Superior temporal gyrus (tissue), 1 donor: ENCODE results near the gene FHOD1.

Source experiments
- DNase-seq: peaks from one replicate; pipeline ENCODE4 v3.0.0-alpha.2; 2016; ENCODE audit errors: extremely low spot score

FHOD1 gene

DNA sequence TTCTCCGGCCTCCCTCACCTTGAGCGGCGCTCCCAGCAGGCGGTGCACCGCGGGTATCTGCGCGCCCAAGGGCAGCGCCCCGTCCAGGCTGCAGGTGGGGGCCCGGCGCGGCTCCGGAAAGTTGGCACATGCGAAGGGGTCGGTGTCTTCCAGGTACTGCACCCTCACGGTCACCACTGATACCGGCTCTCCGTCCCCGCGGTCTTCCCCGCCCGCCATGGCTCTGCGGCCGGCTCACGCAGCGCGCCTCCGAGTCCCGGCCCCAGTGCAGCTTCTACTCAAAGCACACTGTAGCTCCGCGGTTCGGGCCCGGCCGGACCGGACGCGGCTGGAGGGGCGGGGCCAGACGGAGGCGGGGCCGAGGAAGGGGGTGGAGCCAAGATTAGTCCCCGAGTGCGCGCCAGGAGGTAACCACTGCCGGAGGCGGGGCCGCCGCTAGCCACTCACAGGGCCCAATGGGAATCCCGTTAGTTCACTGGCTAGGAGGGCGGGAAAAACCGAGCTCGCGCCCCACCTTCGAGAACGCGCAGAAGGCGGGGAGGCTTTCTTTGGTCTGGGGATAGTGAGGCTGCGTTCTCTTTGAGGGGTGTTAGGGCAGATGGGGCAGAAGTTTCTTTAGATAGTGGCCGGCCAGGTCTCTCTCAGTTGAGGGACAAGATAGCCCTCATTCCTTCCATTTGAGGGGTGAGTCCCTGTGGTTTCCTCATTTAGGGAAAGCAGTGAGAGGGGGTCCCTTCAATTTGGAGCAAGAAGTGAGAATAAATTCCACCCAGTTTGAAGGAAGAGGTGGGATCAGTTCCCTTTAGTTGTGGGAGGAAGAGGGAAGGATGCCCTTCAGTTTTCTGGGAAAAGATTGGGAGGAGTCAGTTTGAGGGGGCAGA lies at the start of gene FHOD1:
FHOD1 (minus strand) TSS at position 290 of the 881 bp plus-strand sequence; CDS start at position 219, 71 bp downstream.
- peak; percentile 89 for DNase-seq

DNA sequence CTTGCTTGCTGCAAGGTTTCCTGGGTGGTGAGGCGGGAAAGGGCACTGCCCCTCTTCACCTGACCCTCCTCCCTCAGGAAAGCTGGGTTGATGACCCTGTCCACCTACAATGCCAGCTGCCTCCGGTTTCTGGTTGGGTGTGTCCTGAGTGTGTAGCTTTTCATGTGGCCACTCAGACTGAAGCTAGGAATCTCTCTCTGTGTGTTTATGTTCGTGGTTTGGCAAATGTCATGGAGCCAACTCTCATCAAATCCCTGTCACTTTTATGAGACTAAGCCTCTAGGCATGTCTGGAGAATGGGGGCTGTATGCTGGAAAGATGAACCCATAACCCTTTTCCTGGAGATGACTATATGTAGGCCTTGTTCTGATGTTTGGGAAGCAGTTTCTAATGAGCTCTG lies 49.1 kb upstream of the FHOD1 start:
- no peak for DNase-seq

DNA sequence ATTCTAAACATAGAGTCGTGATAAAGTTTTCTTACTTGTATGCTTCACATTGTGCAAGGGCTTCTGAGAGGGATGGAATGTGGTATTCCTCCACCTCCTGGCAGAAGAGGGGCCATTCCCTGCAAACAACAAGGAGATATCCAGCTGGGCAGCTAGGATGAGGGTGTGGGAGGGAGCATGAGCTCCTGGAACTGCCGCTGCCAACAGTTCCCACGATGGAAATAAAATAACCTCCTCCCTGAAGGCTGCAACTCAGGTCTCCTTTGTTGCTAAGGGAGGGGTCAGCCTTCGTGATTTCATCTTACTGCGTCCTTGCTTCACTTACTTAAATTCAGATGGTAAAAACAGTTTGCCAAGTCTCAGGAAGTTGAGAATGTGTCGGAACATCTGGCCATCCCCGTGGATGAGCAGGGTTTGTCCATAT lies 47.7 kb upstream of the FHOD1 start:
- no peak for DNase-seq

DNA sequence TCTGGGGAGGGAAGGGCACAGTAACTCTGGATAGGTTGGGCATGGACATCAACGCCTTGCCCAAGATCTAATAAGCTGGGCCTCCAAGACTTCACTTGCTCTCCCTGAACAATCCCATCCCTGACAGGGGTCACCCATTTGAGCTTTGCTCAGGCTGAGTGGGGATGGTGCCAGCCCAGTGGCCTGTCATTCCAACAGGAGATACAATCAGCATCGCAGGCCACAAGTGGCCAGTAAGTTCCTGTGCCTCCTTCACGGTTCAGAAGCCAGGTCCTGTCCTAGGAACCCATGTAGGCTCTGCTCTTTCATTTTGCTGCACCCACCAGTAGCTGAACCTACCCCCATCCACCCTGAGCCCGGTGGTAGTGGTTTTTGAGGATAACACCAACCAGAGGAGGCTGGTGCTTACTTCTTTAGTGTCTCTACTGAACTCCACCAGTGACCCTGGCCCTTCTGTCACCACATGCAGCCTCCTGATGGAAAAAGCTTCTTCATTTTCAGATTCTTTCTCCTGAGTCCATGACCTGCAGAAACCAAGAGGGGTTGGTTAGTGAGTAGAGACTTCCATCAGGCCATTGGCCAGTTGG lies 47.0 kb upstream of the FHOD1 start:
- no peak for DNase-seq

DNA sequence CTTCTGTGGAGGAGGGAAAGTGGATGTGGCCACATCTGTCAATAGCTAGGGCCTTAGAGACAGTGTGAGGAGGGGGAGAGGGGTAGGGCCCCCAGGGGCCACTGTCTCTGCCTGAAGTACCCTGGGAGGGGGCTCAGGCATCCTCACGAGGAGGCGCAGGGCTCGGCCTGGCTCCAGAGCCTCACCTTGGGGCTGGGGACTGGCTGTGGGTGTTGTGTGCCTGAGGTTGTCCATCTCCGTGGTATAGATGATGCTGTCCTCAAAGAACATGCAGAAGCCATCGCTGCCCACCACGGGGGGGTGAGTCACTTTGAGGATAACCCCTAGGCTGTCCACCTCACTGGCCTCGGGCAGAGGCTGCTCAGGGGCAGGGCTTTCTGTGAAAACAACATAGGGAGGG lies 44.2 kb upstream of the FHOD1 start:
- DNase-seq = no peak

DNA sequence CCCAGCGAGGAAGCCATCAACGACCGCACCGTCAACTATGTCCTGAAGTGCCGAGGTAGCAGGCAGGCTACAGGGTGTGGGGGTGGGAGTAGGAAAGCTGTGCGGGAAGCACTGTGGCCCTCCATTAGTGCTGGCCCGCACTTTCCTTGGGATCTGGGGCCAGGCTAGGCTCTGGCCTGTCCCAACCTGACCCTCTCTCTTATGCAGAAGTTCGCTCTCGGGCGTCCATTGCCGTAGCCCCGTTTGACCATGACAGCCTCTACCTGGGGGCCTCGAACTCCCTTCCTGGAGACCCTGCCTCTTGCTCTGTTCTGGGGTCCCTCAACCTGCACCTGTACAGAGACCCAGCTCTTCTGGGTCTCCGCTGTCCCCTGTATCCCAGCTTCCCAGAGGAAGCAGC lies 40.7 kb upstream of the FHOD1 start:
- DNase-seq = no peak

DNA sequence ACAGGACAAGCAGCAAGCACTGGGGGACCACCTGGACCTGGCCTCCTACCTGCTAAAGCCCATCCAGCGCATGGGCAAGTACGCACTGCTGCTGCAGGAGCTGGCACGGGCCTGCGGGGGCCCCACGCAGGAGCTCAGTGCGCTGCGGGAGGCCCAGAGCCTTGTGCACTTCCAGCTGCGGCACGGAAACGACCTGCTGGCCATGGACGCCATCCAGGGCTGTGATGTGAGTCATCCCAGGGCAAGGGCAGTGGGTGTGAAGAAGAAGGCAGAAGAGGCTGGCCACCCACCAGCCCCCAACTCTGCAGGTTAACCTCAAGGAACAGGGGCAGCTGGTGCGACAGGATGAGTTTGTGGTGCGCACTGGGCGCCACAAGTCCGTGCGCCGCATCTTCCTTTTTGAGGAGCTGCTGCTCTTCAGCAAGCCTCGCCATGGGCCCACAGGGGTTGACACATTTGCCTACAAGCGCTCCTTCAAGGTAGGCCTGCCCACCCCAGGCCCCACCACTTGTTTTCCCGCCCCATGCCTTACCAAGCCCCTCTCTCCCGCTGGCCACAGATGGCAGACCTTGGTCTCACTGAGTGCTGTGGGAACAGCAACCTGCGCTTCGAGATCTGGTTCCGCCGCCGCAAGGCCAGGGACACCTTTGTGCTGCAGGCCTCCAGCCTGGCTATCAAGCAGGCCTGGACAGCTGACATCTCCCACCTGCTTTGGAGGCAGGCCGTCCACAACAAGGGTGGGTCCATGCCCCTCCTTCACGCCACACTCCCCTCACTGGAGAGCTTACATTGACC lies 39.4 kb upstream of the FHOD1 start:
- no peak for DNase-seq

DNA sequence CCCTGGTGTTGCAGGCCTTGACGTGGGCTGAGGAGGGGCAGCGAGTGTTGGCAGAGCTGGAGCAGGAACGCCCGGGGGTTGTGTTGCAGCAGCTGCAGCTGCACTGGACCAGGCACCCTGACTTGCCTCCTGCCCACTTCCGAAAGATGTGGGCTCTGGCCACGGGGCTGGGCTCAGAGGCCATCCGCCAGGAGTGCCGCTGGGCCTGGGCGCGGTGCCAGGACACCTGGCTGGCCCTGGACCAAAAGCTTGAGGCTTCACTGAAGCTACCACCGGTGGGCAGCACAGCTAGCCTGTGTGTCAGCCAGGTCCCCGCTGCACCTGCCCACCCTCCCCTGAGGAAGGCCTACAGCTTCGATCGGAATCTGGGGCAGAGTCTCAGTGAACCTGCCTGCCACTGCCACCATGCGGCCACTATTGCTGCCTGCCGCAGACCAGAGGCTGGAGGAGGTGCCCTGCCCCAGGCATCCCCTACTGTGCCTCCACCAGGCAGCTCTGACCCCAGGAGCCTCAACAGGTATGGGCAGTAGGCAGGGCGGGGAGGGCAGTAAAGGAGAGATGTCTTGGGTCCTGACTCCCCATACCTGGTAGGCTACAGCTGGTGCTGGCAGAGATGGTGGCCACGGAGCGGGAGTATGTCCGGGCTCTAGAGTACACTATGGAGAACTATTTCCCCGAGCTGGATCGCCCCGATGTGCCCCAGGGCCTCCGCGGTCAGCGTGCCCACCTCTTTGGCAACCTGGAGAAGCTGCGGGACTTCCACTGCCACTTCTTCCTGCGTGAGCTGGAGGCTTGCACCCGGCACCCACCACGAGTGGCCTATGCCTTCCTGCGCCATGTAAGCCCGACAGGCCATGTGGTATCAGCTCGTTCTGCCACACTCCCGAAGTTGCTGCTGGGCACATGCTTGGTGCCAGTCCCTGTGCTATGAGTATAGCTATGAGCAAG lies 37.7 kb upstream of the FHOD1 start:
- peak; percentile 13 for DNase-seq

DNA sequence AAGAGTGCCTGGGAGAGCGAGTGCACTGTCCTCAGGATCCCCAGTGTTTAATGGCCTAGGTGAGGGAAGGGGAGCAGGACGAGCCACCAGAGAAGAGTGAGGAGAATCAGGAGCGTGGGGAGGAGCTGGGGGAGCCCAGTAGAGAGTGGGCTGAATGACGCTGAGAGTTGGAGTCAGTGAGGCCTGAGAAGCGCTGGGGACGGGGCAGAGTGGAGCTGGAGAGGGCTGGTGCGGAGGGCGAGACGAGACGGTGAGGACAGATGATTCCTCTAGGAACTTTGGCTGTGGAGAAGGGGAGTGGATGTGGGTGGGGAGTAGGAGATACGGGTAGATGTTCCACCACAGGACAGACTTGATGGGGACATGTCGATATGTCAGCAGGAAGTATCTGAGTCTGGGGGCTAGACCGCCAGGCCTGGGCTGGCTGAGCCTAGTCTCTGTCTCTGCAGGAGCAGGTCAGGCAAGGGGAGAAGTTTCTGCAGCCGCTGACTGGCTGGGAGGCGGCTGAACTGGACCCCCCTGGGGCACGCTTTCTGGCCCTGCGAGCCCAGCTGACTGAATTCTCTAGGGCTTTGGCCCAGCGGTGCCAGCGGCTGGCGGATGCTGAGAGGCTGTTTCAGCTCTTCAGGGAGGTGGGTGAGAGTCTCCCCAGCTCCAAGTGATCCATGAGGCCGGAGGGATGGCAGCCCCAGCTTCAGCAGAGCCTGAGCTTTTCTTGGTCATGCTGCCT lies 36.7 kb upstream of the FHOD1 start:
- no peak for DNase-seq

DNA sequence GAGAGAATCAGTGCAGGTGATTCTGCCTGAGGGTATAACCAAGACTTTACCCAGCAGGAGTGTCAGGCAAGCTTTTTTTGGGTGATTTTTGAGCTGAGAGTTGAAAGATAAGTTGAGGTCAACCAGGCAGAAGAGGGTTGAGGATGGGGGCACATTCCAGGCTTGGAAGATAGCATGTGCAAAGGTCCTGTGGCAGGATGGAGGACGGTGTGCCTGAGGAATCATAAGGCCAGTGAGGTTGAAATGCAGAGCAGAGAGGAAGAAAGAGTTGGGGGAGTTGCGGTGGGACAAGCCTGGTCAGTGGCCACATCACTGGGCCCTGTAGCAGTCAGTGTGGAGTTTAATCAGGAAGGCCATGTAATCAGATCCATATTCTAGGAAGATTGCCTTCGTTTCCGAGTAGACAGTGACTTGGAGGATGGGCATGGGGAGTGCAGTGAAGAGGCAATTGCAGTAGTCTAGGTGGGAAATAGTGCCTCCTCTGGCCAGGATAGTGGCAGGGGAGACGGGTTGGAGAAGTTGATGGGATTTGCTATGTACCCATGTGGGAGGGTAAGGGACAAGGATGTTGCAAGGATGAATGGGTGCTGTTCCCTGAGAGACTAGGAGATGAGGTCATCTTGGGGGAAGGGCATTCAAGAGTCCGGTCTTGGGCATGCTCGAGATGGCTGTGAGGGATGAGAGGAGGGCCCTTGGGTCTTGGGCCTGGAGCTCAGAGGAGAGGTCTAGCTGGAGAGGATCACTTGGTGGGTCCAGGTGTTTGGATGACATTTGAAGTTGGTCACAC lies 36.0 kb upstream of the FHOD1 start:
- no peak for DNase-seq

DNA sequence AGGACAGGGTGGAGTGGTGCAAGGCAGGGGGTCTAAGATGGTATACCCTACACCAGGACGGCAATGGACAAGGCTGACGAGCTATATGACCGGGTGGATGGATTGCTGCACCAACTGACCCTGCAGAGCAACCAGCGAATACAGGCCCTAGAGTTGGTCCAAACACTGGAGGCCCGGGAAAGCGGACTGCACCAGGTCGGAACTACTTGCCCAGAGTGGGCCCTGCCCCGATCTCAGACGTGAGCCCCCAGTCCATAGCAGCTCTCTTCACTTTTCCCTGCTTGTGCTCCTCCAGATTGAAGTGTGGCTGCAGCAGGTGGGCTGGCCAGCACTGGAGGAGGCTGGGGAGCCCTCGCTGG lies 35.1 kb upstream of the FHOD1 start:
- DNase-seq = no peak

DNA sequence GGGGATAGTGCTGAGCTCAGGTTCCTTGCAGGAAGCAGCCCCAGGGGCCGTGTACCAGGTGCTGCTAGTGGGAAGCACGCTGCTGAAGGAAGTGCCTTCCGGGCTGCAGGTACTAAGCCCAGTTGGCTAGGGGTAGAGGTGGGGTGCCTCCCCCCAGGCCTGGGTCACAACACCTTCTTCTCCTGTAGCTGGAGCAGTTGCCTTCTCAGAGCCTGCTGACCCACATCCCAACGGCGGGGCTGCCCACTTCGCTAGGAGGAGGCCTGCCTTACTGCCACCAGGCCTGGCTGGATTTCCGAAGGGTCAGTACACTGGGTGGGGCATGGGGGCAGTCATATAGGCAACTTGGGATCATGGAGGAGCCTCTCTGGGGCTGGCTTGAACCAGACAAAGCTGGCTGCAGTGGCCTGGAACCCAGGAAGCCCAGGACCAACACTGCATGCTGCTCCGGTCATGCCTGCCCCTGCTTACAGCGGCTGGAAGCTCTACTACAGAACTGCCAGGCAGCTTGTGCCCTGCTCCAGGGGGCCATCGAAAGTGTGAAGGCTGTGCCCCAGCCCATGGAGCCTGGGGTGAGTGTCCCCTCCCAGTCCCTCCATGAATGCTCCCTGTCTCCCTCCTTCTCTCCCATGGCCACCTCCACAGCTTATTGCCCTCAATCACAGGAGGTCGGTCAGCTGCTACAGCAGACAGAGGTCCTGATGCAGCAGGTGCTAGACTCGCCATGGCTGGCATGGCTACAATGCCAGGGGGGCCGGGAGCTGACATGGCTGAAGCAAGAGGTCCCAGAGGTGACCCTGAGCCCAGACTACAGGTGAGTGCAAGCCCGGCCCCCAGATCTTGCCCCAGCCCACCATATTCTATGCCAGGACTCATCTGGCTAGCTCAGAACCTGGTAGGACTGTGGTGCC lies 34.5 kb upstream of the FHOD1 start:
- no peak for DNase-seq

DNA sequence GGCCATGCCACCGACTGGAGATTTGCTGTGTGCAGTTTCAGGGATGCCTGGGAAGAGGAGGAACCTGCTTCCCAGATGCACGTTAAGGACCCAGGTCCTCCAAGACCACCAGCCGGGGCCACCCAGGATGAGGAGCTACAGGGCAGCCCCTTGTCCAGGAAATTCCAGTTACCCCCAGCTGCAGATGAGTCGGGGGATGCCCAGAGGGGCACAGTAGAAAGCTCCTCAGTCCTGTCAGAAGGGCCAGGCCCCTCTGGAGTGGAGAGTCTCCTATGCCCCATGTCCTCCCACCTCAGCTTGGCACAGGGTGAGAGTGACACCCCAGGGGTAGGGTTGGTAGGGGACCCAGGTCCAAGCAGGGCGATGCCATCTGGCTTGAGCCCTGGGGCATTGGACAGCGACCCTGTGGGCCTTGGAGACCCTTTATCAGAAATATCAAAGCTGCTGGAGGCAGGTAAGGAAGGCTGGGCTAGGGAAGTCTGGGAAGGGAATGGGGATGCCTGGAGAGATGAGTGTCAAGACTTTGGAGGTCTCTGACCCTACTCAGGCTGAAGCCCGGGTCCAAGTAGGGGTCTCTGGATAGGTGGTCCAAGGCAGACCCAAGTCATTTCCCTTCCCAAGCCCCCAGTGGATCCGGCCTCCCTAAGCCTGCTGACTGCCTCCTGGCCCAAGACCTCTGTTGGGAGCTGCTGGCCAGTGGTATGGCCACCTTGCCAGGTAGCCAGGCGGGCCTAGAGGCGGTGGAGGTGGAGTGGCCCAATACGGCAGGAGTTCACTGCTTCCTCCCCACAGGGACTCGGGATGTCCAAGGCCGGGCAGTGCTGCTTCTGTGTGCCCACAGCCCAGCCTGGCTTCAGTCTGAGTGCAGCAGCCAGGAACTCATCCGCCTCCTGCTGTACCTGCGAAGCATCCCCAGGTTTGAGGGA lies 33.1 kb upstream of the FHOD1 start:
- no peak for DNase-seq

DNA sequence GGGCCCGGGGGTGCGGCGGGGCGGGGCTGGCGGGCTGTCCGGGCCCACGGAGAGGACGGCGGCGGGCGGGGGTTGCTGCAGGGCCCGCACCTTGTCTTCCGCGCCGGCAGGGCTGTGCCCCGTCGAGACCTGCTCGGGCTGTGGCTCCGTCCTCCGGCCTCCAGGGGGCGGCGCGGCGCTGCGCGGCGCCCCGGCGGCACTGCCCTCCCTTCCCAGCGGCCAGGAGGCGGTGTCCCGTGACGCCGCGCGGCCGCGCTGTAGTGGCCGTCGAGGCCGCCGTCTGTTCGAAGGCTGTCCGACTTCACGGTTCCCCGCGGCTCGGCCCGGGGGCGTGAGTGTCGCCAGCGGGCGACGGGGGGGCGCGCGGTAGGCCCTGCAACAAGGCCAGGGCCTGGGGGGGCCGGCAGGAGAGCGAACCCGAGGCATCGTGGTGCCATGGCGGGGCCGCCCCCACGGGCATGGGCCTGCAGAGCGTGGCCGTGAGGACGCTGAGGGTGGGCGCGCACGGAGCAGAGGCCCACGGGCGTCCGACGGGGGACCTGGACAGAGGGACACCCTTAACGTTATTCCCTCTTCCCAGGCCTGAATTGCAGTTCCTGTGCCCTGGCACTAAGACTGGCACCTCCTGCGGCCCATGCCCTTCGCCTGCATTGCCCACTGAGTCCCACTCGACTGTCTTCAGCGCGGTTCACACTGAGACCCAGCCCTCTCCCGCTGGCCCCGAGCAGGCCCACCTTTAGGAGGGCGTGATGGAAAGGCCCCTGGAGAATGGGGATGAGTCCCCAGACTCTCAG lies 32.2 kb upstream of the FHOD1 start, which contains the start of gene PLEKHG4:
PLEKHG4 (plus strand) TSS at position 237 of the 794 bp plus-strand sequence; CDS start at position 750, 513 bp downstream.
- peak; percentile 20 for DNase-seq

DNA sequence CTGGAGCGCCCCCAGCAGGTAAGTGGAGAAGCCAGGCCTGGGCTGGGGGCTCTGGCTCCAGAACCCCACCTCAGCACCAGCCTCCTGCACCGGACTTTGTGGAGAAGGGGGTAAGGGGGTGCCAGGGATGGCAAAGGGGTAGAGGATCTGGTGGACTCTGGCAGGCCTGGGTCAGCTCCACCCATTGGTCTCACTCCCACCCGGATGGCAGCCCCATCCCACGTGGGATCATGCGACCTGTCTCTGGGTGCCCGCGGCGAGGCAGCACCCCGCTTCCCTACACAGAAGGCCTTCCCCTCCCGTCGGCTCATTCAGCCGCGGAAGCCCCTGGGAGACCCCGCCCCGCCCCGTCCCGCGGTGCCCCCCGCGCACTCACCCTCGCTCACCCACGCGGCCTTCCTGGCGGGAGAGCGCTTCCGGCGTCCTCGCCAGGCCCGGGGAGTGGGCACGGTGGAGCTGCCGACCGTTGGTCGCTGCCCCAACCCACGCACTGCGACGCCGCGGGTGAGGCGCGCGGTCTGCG lies 31.6 kb upstream of the FHOD1 start:
- DNase-seq = no peak

DNA sequence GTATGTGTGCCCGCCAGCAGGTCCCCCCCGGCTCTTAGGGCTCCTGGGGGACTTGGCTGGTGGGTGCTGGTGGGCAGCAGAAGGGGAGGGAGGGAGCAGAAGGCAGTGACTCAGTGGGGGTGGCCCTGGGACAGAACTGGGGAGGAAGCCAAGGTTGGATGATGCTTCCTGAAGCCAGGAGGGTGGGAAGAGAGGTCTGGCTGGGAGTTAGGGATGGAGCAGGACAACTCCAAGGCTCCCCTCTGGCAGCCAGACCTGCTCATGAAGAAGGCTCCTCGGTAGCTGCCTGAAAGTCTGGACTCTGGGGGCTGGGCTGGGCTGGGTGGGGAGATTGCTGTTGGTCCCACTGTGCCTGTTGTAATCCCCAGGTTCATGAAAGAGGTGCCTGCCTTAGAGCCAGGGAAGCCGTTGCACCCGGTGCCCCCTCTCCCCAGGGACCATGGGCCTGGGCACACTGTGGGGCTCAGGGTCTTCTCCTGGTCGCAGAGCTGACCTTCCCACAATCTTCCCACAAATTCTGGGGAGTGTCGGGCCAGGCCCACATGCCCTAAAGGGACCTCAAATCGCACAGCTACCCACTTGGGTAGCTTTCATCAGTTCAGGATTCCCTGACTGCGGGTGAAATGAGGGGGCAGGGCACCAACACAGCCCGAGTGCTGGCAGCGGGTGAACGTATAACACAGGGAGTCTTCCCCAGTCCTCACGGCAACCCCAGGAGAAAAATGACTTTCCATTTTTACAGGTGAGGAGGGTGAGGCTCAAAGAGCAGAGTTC lies 30.9 kb upstream of the FHOD1 start:
- DNase-seq = no peak
